ENCODE measurements around the gene PML.

DNA sequence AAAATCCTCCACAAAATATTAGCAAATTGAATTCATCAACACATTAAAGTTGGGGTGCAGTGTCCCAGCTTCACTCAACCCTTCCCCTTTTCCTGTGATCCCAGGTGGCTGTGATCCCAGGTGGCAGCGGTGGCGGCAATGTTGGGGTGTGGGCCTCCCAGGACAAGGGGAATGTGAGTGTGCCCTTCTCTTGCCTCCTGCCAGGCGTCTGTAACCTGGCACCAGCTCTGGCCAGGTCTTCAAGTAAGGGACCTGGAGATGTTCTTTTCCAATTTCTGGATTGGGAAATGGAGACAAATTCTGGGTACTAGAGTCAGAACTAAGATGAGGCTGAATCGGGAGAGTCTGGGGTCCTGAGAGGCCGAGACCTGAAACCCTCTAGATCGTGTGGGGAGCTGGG is 67.7 kb downstream of the PML start:
- TF ChIP-seq, protein P1, sequence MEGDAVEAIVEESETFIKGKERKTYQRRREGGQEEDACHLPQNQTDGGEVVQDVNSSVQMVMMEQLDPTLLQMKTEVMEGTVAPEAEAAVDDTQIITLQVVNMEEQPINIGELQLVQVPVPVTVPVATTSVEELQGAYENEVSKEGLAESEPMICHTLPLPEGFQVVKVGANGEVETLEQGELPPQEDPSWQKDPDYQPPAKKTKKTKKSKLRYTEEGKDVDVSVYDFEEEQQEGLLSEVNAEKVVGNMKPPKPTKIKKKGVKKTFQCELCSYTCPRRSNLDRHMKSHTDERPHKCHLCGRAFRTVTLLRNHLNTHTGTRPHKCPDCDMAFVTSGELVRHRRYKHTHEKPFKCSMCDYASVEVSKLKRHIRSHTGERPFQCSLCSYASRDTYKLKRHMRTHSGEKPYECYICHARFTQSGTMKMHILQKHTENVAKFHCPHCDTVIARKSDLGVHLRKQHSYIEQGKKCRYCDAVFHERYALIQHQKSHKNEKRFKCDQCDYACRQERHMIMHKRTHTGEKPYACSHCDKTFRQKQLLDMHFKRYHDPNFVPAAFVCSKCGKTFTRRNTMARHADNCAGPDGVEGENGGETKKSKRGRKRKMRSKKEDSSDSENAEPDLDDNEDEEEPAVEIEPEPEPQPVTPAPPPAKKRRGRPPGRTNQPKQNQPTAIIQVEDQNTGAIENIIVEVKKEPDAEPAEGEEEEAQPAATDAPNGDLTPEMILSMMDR (conservative IDR thresholded peaks at IDR 0.05; ENCODE audit: low read length), result no peak
- no peak for TF ChIP-seq EZH2phosphoT487 (IDR thresholded peaks at IDR 0.05; ENCODE audit: borderline replicate concordance)

Measured in Loucy (cell line).